HL-60 (cell line): ENCODE measurements around the gene CASP8AP2.

Experiments
- DNase-seq, 2 experiments: peaks; one replicate each; pipeline ENCODE4 v3.0.0-alpha.2; 2010 to 2020; ENCODE audit warnings: low read depth in 1 of 2, low spot score in 1 of 2
- H3K27ac ChIP-seq: fragments of 250-450 bp; sonication (Bioruptor Pico); replicated peaks from 2 replicates; pipeline ENCODE4 v1.5.1; 2020; ENCODE audit warnings: mild to moderate bottlenecking, moderate library complexity
- H3K27me3 ChIP-seq: fragments of 250-450 bp; sonication (Bioruptor Pico); 2 replicates; pipeline ENCODE4 v1.5.1; 2021; ENCODE audit warnings: mild to moderate bottlenecking, moderate library complexity; ENCODE audit not compliant: insufficient read depth, poor library complexity, severe bottlenecking
- H3K4me3 ChIP-seq: replicated peaks from 2 replicates; pipeline ENCODE4 v1.5.1; 2011; ENCODE audit warnings: mild to moderate bottlenecking, control low read depth, low read length; ENCODE audit not compliant: insufficient read depth
- CTCF ChIP-seq: IDR thresholded peaks from one replicate; pipeline ENCODE4 v1.5.1; 2011; ENCODE audit warnings: low read length, control low read depth, inconsistent platforms; ENCODE audit not compliant: insufficient read depth
- GABPA ChIP-seq: IDR thresholded peaks from 2 replicates; pipeline ENCODE4 v1.6.1; 2012; ENCODE audit warnings: low read depth
- POLR2AphosphoS5 ChIP-seq: IDR thresholded peaks from 2 replicates; pipeline ENCODE4 v1.6.1; 2012; ENCODE audit warnings: low read depth
- REST ChIP-seq: IDR thresholded peaks from 2 replicates; pipeline ENCODE4 v1.6.1; 2012; ENCODE audit warnings: low read depth; ENCODE audit not compliant: insufficient replicate concordance
- SPI1 ChIP-seq: IDR thresholded peaks from 2 replicates; pipeline ENCODE4 v1.6.1; 2012; ENCODE audit warnings: low read depth, mild to moderate bottlenecking, borderline replicate concordance

The CASP8AP2 gene

GRCh38 chr6:89917216-89917615 lies 87.5 kb downstream of the CASP8AP2 start:
- TF ChIP-seq SPI1 (no peak), GABPA (no peak), CTCF (no peak), REST (no peak), POLR2AphosphoS5 (no peak)
- H3K4me3 ChIP-seq, result no peak overlapping the region
- H3K27ac ChIP-seq, result no peak overlapping the region
- DNase-seq, result no peak
- no peaks in the 10 kb centered on the region for H3K27me3 ChIP-seq

GRCh38 chr6:89917801-89918366 lies 88.2 kb downstream of the CASP8AP2 start:
- Histone ChIP-seq H3K27ac (no peak overlapping the region), H3K4me3 (no peak overlapping the region), H3K27me3 (no peaks in the 10 kb centered on the region)
- TF ChIP-seq CTCF (no peak), GABPA (no peak), POLR2AphosphoS5 (no peak), REST (no peak), SPI1 (no peak)
- DNase-seq, result no peak
